HS-5 (cell line): Measurements from ENCODE around the gene STC2.
"Not testable (repeated sequence)": the region's sequence is repeated elsewhere in the genome, so short reads cannot be mapped to it uniquely, and the experiment has no call there.

Experiments
- DNase-seq: peaks from one replicate; pipeline ENCODE4 v3.0.0-alpha.2; 2012; ENCODE audit warnings: low read depth

The STC2 gene, protein sequence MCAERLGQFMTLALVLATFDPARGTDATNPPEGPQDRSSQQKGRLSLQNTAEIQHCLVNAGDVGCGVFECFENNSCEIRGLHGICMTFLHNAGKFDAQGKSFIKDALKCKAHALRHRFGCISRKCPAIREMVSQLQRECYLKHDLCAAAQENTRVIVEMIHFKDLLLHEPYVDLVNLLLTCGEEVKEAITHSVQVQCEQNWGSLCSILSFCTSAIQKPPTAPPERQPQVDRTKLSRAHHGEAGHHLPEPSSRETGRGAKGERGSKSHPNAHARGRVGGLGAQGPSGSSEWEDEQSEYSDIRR

GRCh38 chr5:173327948-173328843 lies at the start of gene STC2:
STC2 (minus strand) TSS chr5:173328414; CDS start chr5:173328193, 221 bp downstream.
- peak; percentile 79 for DNase-seq

DNA sequence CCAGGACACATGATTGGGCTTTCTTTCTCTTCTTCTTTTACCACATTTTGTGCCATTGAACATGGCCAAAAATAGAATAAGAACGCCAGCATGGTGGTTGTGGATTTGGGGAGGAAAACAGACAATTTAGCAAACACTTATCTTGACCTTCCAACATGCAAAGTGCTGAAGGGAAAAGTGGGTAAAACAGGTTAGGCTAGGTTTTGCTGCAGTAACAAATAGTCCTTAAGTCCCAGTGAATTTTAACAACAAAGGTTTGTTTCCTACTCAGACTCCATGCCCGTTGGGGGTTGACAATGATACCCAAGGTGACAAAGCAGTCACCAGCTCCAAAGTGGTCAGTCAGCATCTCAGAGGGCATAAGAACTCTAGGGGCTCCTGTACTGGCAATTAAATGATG lies 43.2 kb upstream of the STC2 start:
- DNase-seq: no peak

DNA sequence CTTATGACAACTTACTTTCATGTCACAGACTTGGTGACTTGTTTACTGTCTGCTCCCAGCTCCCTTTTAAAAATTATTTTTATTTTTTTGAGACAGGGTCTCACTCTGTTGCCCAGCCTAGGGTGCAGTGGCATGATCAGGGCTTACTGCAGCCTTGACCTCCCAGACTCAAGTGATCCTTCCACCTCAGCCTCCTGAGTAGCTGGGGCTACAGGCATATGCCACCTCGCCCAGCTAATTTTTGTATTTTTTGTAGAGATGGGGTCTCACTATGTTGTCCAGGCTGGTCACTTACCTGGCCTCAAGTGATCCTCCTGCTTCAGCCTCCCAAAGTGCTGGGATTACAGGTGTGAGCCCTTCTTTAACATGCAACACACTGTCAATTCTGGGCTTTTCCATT lies 35.2 kb upstream of the STC2 start:
- DNase-seq: not testable (repeated sequence)

DNA sequence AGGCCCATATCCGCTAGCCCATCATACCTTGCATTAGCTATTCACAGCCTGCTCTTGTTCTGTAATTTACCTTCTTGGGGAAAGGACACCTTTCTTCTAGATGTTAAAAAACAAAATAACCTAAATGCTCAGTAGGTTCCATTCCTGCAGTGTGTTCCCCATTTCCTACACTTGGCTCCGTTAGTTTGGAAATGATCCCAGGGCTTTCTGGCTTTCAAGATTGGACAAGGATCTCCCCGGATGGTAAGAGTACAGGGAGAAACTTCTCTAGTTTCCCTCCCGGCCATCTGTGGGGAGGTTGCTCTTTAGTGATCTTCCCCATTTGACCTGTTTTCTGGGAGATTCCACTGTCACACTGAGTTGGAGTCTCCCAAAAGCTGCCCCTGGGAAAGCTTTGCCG lies 27.3 kb upstream of the STC2 start:
- no peak for DNase-seq

DNA sequence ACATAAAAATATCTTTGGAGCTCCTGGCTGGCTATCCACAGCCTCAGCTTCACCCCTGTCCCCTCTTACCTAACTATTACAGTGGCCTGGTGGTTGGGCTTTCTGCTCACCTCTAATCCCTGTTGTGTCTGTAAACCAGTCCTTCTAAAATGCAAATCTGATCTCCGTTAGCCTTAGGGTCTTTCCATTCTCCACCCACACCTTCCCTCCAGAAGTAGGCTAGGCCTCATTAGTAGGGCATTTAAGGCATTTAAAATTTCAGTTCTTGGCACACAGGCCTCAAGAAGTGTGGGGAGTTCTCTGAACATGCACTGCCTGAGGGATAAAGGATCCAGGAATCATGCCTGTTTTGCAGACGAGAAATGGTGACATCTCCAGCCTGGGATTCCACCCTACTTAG lies 26.4 kb upstream of the STC2 start:
- DNase-seq: no peak

DNA sequence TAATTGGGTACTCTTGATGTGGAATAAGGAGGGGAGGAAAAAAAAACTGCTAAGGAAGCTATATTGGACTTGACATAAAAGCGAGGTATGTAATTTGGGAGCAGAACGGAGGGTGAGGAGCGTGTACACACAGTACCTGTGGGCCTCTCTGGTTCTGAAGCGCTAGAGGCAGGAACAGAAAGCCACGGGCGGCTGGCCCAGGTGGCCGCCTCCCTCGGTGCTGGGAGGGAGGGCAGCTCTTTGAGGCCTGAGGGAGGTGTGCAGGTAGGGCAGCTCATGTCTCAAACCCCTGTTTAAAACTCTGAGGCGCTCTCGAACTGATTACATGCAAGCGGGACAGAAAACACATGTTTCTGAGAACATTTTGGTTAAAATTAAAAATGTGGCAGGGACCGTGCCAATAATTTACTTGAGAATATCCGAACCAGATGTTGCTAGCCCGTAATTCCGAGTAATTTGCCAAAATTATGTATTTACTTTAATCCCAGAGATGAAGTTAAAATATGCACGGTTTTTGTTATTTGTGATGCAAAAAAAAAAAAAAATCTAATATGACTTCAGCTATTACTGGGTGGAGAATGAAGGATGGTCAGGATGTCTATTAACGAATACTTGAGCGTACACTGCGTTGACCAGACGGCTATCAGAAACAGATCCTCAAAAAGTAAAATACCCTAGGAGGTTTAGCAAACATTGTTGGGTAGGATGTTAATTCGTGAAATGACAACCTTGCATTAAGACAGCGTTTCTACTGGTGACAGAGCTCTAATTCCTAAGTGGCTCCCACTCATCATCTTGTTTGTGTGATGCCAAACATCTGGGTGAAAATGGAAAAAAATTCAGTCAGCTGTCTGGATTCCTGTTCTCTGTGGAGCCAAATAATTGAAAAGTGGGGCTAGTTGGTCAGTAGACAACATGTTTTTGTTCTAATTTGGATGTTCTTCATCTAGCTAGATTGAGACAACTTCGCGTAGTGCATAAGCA lies 24.4 kb upstream of the STC2 start:
- DNase-seq: no peak

GRCh38 chr5:173342813-173343755 lies 14.9 kb upstream of the STC2 start:
- no peak for DNase-seq

GRCh38 chr5:173341961-173342430 lies 13.8 kb upstream of the STC2 start:
- no peak for DNase-seq

DNA sequence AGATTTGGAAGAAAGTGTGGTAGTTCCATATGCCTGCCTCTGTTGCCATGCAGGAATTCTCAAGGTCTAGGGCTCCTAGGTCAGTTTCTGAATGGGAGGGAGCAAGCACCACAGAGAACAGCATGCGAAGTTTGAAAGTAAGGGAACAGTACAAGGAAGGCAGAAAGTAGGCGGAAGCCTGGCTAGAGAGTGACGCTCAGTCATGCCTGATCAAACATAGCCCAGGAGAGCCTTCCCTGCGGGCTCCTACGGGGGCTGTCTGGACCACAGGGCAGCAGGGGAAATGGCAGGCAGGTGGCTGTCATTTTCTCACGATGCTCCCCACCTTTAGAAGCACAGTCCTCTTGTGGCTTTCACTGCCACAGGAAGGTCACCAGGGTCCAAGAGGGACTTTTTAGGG lies 12.8 kb upstream of the STC2 start:
- DNase-seq: no peak

- DNase-seq: no peak
Measured at GRCh38 chr5:173340451-173340850, 12.2 kb upstream of the STC2 start.

- no peak for DNase-seq
Measured at GRCh38 chr5:173339286-173339685, 11.1 kb upstream of the STC2 start.

GRCh38 chr5:173338380-173339015 lies 10.3 kb upstream of the STC2 start:
- DNase-seq: no peak

DNA sequence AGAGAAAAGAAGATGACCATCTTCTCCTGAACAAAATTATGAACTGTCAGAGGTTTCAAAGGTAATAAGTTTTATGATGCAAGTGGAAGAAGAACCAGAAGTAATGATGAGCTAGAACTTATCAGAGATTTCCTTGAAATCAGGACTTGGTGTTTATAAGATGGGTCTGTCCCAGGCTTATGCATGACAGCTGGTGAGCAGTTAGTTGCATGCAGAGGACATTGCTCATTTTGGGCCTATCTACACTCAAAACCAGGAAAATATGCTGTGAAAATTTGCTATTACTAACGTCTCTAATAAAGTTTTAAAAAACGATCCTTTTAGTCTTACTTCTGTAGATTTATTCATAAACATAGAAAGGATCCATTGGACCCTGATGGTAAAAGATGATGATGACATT lies 6.6 kb upstream of the STC2 start:
- DNase-seq: no peak

GRCh38 chr5:173333925-173334661 lies 5.9 kb upstream of the STC2 start:
- DNase-seq: peak; percentile 85

- DNase-seq: peak; percentile 53
Measured at GRCh38 chr5:173331956-173332479, 3.8 kb upstream of the STC2 start.

GRCh38 chr5:173331287-173331686 lies 3.1 kb upstream of the STC2 start:
- no peak for DNase-seq

DNA sequence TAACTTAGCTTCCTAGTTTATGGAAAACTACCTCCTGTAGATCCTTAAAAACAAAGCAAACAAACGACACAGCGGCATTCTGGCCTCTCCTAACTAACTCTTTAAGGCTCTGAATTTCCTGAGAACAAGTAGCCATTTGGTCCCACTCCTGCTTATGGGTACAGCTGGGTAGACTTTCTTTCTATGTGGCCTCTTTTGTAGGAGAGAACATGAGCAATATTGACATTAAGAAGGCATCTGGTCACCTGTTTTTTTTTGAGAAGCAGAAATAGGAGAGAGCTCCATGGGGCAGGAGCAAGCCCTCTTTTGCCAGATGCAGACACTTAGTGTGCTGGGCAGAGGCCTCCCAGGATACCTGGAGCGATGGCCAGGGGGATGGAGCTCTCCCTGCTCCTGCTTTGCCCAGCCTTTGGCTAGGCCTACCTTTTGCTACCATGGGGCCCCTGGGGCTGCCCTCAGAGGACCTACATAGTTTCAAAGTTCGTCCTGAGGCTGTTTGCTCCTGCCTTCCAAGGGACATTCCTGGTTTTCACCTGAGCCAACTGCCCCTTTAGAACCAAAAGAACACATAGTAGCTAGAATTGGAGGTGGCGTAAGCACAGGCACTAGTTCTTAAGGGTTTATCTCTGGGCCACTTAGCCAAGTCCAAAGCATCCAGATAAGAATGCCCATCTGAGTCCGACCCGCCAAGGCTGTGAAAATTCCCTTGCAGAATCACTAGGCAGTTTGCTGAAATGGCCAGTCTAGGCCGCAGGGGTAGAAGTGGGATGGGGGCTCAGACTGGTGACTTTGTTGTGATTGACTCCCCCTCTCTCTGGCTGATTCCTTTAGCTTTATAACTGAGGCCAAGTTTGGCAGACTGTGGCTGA lies 2.4 kb upstream of the STC2 start:
- no peak for DNase-seq
